Astrocyte of the spinal cord (primary cell): Measurements from ENCODE around the gene DLG5.
A peak's percentile ranks its signal among the peaks of the same experiment; 100 is the strongest.

Experiments
- DNase-seq: peaks from one replicate; pipeline ENCODE4 v3.0.0; 2011; ENCODE audit warnings: low read depth, low spot score
- H3K4me3 ChIP-seq: 2 replicates; pipeline ENCODE4 v1.5.1; 2011; ENCODE audit warnings: low read depth, mild to moderate bottlenecking, low read length, moderate library complexity
- in situ Hi-C: cut with HindIII; loops from 2 replicates; pipeline ENCODE4 v1.10.0; 2017; ENCODE audit warnings: low sequenced_read_pairs
- TF ChIP-seq, protein P1 (sequence below): IDR thresholded peaks from 2 replicates; pipeline ENCODE4 v1.5.1; 2012; ENCODE audit warnings: low read depth, mild to moderate bottlenecking, low read length, inconsistent platforms

DLG5 gene

DNA sequence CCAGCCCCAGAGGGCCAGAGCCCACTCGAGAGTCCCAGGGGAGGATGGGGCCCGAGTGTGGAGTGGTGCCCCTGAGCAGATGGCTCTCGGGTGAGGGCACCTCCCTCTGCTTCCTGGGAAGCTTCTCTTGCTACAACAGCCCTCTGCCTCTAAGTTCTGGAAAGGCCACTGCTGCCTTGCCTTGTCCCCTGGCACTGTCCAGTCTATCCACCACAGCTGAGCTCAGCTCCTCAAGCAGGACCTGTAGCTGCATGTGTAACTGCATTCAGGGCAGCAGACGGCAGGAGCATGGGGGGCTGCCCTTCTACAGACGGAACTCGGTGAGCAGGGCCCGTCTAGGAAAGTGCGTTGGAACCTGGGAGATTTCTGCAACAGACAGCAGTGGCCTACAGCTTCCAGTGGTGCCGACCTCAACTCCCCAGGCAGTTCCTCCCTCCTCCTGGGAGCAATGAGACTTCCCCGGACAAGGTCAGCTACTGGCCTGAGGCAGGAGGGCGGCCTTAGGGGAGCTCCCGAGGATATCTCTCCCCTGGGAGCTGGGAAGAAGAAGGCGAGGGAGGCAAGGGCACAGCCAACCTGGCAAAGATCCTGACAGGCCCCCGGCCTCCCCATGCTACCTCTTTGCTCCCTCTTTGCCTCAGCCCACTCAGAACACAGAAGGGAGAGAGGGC, 88.5 kb downstream of the DLG5 start:
- in situ Hi-C loops, result no loop called here
- DNase-seq, result no peak
- no peak overlapping the region for H3K4me3 ChIP-seq
- TF ChIP-seq, protein P1, sequence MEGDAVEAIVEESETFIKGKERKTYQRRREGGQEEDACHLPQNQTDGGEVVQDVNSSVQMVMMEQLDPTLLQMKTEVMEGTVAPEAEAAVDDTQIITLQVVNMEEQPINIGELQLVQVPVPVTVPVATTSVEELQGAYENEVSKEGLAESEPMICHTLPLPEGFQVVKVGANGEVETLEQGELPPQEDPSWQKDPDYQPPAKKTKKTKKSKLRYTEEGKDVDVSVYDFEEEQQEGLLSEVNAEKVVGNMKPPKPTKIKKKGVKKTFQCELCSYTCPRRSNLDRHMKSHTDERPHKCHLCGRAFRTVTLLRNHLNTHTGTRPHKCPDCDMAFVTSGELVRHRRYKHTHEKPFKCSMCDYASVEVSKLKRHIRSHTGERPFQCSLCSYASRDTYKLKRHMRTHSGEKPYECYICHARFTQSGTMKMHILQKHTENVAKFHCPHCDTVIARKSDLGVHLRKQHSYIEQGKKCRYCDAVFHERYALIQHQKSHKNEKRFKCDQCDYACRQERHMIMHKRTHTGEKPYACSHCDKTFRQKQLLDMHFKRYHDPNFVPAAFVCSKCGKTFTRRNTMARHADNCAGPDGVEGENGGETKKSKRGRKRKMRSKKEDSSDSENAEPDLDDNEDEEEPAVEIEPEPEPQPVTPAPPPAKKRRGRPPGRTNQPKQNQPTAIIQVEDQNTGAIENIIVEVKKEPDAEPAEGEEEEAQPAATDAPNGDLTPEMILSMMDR, result no peak

DNA sequence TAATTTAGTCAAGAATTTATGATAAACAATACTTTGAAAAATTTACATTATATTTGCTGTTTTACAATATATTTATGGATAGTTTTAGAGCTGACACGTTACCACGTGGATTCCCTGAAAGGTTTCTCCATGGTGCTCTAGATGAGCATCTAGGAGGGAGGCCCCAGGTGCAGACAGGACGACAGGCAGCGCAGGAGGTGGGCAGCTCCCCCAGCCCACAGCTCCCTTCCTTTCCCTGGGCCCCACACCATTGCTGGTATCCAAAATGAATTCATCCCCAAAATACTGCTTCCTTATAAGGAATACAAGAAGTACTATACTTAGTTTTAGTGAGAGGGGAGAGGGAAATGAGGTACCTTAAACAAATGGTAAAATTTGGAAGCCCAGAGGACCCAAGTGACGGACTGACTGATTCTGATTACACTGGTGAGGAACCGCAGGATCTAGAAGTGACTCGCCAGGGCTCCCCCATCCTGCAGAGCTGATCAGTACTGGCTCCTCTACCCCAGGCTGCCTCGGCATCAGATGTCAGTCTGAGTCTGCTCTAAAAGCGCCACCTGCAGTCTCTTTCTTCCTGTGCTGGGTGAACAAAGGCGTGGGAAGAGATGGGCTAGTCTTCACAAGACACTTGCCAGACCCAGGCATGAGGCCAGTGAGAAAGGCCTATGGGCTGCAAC, 89.2 kb downstream of the DLG5 start:
- in situ Hi-C loops, result no loop called here
- TF ChIP-seq, protein P1, result peak; percentile 54
- DNase-seq, result peak; percentile 68

DNA sequence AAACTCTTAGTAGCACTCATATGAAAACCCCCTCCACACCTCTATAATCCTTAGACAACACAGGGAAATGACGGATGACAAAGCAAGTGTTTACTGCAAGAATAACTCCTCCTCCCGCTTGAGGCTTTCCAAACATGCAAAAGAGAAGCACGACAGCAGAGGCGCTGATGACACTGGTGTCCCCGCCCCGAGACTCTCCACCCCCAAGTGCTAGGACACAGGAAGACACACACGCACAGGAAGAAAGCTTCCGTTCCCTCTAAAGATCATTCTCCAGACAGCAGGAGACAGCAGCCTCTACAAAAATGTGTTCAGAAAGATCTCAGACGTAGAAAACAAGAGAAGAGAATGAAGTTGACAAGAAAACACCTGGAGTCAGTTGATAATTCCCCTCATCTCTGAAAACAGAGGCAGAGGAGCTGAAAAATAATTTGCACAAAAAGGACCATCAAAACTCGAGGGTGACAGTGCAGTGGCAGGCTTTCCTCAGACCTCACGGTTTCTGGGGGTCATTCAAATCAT, 90.2 kb downstream of the DLG5 start:
- no peak for DNase-seq
- H3K4me3 ChIP-seq, result no peak overlapping the region
- TF ChIP-seq, protein P1, result no peak
- in situ Hi-C loops, result no loop called here

More for the DNA sequence above, 89.2 kb downstream of the DLG5 start:
- H3K4me3 ChIP-seq, result no peak overlapping the region

DNA sequence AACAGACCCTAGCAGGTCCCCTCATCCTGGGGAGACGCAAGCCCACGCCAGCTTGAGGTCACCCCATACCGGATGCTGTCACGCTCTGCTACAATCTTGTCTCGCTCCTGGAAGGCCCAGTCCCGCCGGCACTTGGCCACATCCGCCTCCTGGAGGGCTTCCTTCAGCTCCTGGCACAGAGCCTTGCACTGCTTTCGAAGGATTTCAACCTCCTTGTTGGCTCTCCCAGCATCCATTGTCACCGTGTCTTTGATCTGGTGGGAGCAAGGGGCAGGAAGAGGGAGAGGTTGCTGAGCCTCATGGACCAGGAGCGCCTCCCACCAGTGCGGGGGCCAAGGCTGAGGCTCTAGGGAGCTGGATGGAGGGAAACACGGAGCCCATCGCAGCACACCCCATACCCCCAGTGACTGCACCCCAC, 90.9 kb downstream of the DLG5 start:
- in situ Hi-C loops, result no loop called here
- DNase-seq, result peak; percentile 37
- TF ChIP-seq, protein P1, result no peak
- no peak overlapping the region for H3K4me3 ChIP-seq

DNA sequence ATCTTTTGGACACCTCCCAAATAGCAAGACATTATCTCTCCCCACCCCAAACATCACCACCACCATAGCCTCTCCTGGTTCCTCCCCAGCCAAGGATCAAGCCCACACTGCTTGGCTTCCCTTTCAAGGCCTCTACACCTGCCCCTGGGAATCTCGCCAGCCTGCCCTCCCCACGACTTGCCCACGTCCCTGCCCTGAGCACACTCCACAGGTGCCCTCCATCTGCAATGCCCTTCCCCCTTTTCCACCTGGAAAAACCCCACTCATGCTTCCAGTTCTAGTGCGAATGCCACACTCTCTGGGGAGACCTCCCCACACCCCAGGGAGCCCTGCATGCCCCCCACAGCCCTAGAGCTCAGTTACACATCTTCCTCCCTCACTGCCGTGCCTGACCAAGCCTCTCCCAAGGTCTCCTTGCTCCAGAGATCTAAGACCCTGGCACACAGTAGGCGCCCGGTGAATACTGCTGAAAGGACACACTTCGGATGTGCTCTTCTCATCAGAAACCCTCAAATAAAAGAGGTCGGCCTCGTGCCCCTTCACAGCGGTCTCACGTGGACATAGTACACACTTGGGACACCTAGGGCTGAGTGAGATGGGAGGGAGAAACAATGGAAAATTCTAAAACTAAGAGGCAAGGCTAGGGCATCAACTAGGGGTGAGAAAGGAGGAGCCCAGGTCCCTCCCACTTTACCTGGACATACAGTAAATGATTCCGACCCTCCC, 91.4 kb downstream of the DLG5 start:
- in situ Hi-C loops, result no loop called here
- TF ChIP-seq, protein P1, result no peak
- DNase-seq, result no peak

DNA sequence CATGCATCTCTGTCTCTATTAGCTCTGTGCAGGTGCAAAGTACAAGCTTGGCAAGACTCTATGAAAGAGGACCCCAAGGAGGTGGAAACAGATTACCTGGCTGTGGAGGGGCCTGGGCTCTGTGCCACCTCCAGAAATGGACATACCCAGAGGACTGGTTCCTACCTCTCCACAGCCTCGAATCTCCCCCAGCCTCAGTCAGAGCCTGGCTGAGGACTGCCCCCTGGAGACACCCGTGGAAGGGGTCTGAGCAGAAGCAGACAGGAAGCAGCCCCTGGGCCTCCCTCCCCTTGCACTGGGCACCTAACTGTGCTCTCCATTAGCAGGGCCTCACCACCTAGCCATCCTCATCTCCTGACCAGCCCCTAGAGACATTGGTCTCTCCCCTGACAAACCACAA, 92.0 kb downstream of the DLG5 start:
- no peak overlapping the region for H3K4me3 ChIP-seq
- DNase-seq, result no peak
- in situ Hi-C loops, result no loop called here
- TF ChIP-seq, protein P1, result no peak

More for the DNA sequence above, 91.4 kb downstream of the DLG5 start:
- H3K4me3 ChIP-seq, result no peak overlapping the region
